ENCODE data around the gene ZNF865.

- TF ChIP-seq, protein P1, sequence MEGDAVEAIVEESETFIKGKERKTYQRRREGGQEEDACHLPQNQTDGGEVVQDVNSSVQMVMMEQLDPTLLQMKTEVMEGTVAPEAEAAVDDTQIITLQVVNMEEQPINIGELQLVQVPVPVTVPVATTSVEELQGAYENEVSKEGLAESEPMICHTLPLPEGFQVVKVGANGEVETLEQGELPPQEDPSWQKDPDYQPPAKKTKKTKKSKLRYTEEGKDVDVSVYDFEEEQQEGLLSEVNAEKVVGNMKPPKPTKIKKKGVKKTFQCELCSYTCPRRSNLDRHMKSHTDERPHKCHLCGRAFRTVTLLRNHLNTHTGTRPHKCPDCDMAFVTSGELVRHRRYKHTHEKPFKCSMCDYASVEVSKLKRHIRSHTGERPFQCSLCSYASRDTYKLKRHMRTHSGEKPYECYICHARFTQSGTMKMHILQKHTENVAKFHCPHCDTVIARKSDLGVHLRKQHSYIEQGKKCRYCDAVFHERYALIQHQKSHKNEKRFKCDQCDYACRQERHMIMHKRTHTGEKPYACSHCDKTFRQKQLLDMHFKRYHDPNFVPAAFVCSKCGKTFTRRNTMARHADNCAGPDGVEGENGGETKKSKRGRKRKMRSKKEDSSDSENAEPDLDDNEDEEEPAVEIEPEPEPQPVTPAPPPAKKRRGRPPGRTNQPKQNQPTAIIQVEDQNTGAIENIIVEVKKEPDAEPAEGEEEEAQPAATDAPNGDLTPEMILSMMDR (IDR thresholded peaks at IDR 0.05): no peak
- no peak for TF ChIP-seq POLR2A (IDR thresholded peaks at IDR 0.05)
Measured at GRCh38 chr19:55649268-55650125, 44.0 kb downstream of the ZNF865 start.

Measured in vagina (tissue), 2 donors.